AG08395 (cell line): ENCODE measurements around the gene FAM149B1.
"Not testable (repeated sequence)": the region's sequence is repeated elsewhere in the genome, so short reads cannot be mapped to it uniquely, and the experiment has no call there.

ENCODE experiments used
- DNase-seq: peaks from one replicate; pipeline ENCODE4 v3.0.0; 2012; ENCODE audit warnings: mixed read lengths, low spot score

FAM149B1 gene

DNA sequence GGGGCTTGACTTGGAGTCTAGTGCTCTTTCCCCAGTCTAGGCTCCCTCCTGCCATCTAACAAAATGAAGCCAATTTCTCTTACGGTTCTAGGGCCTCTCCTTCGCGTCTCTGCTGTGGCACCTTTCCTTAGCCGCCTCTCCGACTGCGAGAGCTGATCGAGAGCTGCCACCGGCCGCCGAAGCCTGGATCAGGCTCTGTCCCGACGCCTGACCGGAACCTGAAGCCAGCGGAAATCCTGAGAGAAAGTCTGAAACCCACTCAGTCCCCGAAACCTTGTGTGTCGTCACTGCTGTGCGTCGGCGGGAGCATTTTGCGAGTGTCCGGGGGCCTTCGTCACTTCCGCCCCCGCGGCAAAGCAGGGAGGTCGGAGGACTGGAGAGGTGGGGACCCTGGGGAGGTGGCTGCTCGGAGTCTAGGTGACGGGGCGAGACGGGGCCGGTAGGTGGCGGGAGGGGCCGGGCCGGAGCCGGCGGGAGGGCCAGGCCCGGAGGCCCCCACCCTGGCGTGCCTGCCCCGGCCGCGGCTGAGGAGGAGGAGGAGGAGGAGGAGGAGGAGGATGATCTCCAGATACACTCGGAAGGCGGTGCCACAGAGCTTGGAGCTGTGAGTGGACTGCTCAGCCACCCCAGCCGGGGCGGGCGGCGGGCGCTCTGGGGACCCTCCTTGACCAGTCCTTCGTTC is at the start of gene FAM149B1, which contains the start of gene ECD:
Gene FAM149B1 (plus strand): TSS at position 337 of the 682 bp plus-strand sequence. CDS start 221 bp downstream, at position 558.
Gene ECD (minus strand): TSS at position 226 of the 682 bp plus-strand sequence. CDS start 4,071 bp downstream, outside the sequence.
- DNase-seq, result peak; percentile 95

DNA sequence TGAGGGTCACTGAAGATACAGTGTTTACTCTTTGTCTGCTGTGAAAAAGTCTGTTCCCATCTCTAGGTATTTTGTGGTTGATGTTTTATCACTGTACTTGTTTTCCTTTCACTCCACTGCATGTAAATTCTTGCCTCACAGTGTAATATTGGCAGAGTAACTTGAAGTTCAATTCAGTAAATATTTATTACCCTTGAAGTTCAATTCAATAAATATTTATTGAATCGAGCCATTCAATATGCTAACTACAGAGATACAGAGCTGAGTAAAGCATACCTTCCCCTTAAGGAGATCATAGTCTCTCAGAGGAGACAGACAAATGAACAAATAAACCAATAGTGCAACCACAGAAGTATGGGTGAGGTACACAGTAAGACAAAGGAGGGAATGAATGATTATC is 48.5 kb upstream of the FAM149B1 start:
- no peak for DNase-seq

DNA sequence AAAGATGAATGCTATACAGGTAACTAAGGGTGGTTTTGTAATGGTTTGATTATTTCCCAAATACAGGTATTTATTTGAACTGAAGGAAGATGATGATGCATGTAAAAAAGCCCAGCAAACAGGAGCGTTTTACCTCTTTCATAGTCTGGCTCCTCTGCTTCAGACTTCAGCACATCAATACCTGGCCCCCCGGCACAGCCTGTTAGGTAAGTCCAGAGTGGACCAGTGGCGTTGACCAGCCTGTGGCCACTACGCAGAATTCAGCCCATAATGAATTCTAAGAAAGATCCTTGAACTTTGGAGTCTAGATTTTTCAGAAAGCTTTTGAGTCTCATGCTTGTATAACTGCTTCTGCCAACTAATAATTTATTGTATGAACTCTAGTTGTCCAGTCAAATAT is 48.0 kb upstream of the FAM149B1 start:
- no peak for DNase-seq

DNA sequence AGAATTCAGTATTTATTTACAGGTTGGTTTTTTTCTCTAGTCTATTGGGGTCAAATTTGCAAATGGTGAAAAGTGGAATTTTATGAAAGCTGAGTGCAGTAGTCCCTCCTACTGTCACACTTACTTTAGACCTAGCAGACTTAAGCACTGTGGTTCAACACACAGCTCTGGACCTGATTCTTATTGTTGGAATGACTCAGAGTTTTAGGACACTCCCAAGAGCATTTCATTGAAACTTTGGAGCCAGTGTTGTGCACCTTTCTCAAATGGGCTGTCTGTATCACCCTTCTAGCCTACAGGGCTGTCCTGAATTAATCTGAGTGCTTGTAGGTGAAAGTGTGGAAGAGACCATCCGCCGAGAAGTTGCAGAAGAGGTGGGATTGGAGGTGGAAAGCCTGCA is 41.6 kb upstream of the FAM149B1 start:
- DNase-seq, result no peak

DNA sequence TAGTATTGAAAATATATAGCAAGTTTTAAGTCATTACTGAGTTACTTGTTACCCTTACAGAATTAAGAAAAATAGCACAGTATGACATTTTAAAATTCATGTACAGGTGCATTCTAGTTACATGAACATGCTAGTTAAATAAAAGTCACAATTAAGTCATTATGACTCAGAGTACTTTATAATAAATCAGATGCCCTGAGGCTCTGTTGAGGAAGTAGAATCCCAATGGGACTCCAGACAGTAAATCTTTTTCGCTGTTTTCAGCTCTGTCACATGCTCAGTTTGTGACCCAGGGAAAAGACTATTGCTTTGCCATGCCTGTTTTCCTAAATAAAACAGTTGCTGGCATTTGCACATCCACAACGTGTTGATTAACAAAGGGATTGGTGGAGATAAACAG is 36.6 kb upstream of the FAM149B1 start:
- DNase-seq, result no peak

DNA sequence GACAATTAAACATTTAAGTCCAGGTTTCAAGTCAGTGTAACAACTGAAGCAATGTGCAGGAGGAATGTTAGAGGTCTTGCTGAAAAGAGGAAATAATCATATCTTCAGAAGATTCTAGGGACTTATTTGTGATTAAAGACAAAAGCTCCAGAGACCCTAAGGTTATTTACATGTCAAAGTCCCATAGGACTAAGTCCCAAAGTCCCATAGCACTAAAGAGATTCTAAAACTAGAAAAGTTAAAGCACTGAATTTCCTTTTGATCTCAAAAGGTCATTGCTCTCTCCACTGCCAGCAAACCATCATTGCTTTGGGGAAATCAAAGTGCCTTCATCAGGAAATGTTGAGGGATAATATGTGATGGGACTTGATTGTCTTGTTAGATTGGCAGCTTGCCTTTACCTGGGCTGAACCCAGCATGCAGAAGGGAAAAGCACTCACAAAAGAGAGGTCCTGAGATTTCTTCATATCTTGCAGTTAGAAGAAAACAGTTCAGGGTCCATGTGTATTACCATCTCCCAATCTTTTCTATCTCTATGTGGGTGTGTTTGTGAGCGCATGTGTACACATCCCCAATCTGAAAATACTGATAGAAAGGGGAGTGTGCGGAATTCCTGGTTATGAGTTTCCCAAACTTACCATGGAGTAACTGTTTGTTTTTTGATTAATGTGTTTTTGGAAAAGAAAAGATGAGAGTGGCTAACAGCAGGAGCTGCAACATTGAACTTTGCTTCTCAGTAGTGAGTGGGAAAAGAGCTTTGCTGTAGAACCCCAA is 35.8 kb upstream of the FAM149B1 start:
- no peak for DNase-seq

DNA sequence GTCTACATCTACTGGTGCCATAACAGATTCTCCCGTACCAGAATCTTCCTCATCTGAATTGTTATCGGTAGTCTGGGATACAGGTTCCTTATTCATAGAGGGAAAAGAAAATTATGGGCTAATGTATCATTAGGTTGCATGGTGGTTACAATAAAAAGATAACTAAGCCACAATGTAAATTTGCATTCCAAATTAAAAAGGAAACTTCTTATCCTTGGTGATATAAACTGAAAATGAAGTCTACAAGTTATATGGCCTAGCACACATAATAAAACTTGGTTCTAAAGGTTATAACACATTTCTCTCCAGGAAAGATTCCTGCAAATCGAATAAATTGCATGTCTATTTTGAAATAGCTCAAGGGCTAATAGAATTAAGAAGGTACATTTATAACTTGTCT is 33.2 kb upstream of the FAM149B1 start:
- no peak for DNase-seq

DNA sequence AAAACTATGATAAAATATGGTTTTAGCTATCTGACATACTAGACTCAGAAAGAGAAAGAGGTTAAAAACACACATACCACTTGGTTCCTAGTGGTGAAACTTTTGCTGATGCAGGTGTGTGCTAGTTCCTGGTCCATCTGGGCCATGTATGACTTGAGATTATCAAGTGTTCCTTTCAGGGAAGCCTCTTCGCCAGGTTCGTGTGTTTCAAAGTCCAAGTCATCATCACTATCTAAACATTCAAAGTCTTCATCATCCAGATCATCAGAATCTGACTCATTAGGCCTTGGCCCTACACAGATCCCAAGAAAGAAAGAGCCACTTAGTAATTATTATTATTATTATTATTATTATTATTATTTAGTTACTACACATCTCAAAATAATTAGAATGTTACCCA is 31.3 kb upstream of the FAM149B1 start:
- no peak for DNase-seq

DNA sequence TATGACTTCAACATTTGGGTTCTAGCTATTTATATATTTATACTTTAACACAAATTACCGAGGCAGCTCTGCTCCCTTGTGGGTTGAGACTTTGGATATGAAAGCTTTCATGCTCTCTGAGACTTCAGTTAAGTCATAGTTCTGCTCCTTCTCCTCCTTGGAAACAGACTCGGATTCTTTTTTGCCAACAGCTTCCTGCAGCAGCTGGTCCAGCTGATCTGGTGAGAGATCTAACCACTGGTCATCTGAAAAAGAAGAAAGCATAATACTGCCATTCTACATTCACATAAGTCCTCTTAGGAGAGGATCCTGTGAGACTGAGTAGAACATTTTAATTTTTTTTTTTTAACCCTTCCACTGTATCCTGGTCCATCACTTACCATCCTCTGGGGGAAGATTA is 28.7 kb upstream of the FAM149B1 start:
- no peak for DNase-seq

DNA sequence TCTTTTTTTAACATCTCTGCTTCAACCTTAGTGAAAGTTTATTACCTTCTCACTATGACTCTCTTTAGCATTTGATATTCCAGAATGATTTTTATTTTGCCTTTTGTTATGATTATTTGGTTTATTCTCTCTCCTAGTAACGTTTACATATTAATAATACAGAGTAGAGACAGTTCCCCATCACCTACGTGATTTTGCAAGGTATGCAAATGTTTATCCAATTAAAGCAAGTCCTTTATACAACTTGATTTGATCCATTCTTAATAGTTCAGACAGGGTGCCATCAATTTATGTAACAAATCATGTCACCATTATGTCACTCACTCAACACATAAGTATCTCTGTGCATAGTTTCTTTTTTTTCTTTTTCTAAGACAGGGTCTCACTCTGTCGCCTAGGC is 26.3 kb upstream of the FAM149B1 start:
- no peak for DNase-seq

DNA sequence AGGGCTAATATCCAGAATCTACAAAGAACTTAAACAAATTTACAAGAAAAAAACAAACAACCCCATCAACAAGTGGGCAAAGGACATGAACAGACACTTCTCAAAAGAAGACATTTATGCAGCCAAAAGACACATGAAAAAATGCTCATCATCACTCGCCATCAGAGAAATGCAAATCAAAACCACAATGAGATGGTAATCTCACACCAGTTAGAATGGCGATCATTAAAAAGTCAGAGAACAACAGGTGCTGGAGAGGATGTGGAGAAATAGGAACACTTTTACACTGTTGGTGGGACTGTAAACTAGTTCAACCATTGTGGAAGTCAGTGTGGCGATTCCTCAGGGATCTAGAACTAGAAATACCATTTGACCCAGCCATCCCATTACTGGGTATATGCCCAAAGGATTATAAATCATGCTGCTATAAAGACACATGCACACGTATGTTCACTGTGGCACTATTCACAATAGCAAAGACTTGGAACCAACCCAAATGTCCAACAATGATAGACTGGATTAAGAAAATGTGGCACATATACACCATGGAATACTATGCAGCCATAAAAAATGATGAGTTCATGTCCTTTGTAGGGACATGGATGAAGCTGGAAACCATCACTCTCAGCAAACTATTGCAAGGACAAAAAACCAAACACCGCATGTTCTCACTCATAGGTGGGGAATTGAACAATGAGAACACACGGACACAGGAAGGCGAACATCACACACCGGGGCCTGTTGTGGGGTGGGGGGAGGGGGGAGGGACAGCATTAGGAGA is 17.1 kb upstream of the FAM149B1 start:
- DNase-seq, result not testable (repeated sequence)

DNA sequence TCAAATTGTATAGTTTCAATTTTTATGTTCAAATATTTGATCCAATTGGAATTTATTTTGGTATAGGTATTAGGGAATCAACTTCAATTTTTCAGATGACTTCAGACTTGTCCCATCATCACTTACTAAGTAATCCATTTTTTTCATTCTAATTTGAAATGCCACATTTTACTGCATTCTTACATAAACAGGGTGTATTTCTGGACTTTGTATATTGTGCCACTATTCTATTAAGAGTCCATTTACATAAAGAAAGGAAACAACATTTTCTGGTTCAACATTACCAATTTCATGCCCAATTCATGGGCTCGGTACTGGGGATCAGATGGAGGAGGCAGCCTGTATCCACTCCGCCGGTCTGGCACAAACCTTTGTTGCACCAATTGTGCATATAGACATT is 15.9 kb upstream of the FAM149B1 start:
- no peak for DNase-seq

DNA sequence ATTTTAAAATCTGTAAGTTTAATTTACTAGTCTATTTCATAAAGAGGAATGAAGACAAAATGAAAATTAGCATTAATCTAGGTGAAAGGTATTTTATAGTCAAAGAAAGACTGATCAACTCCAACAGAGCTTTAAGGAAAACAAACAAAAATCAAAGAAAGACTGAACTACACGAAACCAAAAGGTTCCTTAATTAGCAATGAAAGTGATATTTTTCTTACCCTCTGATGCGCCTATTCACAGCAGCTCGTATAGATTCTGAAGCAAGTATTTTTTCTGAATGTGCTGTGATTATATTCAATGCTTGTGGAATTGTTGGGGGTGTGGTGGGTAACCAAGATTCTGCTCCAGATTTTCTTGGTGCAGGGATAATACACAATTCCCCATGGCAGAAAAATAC is 11.9 kb upstream of the FAM149B1 start:
- no peak for DNase-seq

DNA sequence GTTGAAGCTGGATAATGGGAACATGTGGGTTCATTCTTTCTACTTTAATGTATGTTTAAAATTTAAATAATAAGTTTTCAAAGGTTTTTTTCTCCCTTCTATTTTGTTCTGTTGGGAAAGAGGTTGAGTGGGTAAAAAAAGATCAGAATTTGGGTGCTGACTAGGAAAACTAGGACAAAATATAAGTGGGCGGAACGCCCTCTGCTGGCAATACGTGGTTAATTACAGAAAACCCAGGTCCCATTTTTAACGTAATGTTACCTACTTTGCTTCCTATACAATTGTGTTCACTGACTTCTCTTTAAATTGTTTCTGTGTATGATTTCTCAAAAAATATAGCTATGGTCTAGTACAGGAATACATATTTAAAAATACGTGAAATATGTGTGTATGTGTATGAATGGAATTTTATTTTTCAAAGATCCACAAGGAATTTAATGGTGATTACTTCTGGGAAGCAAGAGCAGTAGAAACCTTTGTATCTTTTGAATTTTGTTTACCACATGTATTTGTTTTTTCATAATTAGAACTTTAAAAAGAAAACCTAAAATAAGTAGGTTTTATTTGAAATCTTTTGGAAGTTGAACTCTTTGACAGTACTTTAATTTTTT is 8.8 kb upstream of the FAM149B1 start:
- DNase-seq, result peak; percentile 54

DNA sequence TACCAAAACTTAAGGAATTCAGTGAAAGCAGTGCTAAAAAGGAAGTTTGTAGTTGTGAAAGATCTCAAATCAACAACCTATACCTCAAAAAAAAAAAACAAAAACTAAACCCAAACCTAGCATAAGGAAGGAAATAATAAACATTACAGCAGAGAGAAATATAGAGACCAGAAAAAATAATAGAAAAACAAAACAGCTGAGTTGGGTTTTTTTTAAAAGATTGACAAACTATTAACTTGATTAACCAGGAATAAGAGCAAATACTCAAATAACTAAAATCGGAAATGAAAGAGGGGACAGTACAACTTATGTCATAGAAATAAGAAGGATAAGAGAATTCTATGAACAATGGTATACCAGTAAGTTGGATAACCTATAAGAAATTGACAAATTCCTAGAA is 6.8 kb upstream of the FAM149B1 start:
- DNase-seq, result no peak

DNA sequence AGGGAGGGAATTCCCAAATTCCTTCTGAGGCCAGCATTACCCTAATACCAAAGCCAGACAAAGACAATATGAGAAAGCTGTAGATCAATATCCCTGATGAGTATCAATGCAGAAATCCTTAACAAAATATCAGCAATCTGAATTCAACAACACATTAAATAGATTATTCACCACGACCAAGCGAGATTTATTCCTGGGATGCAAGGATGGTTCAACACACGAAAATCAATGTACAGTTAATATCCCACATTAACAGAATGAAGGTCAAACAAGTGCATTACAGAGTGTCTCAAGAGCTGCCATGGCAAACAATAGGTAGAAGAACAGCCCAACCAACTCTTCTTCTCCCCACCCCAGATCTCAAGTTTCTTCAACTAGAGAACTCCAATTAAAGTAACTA is 6.3 kb upstream of the FAM149B1 start:
- no peak for DNase-seq

DNA sequence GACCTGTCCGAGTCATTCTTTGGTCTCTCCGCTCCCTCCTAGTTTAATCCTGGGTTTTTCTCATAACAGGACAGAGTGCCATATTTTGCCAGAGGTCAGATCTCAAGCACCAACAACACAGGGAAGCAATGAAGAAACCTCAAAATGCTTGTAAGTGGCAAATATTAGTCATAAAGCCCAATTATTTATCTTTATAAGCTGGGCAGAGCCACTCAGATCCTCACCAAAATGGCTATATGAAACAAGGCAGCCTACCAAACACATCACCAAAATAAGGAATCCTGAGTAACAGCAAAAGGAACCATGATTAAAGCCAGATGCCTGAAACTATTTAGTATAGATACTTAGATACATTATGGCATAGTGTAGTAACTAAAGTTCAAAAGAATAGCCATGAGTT is 4.8 kb upstream of the FAM149B1 start:
- peak; percentile 5 for DNase-seq

DNA sequence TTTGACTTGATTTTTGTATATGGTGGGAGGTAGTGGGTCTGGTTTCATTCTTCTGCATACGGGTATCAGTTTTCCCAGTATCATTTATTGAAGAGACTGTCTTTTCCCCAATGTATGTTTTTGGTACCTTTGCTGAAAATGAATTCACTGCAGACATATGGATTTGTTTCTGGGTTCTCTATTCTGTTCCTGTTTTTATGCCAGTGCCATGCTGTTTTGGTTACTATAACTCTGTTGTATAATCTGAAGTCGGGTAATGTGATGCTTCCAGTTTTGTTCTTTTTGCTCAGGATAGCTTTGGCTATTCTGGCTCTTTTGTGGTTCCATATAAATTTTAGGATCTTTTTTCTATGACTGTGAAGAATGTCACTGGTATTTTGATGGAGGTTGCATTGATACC is 947 bp upstream of the FAM149B1 start:
- no peak for DNase-seq

DNA sequence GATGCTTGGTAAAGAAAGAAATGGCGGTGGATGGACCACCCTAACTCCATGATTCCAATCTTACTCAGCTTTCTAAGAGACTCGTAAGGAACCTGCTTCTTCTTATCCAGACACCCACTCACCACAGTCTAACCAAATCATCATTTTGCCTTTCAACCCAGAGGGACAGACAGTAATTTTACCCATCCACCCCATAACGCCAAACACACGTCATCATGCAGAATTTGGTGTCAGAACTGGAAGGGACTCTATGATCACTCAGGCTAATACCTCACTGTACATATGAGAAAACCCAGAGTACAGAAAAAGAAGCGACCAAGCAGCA is 499 bp upstream of the FAM149B1 start:
- no peak for DNase-seq

DNA sequence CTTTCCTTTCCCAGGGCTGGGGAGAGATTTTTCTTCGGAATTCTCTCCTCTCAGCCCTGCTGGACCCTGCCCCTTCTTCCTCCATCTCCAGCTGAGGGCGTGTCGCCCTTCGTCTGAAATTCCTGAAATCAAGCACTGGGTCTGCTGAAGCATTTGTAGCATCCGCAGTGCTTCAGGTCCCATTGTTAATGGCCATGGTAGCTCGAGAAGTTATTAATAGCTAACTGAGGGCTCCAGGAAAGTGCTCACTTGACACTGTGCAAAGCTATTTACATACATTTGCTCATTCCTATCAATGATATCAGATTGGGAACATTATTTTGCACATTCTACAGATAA is 515 bp downstream of the FAM149B1 start:
- no peak for DNase-seq

DNA sequence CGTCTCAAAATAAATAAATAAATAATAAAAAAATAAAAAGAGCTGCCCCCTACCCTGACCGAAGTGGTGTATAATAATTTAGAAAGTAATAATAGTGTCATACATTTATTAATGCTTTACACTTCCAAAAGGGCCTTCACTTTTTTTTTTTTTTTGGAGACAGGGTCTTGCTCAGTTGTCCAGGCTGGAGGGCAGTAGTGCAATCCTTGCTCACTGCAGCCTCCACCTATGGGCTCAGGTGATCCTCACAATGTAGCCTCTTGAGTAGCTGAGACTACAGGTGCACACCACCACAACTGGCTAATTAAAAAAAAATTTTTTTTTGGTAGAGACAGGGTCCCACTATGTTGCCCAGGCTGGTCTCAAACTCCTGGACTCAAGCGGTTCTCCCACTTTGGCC is 1.4 kb downstream of the FAM149B1 start:
- no peak for DNase-seq

DNA sequence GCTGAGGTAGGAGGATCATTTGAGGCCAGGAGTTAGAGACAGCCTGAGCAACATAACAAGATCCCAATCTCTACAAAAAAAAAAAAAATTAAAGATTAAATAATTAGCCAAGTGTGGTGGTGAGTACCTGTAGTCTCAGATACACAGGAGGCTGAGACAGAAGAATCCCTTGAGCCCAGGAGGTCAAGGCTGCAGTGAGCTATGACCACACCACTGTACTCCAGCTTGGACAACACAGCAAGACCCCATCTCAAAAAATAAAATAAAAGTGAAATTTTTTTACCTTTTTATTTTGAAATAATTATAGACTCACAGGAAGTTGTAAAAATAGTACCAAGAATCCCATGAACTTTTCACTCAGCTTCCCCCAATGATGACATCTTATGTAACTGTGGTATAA is 4.9 kb downstream of the FAM149B1 start:
- no peak for DNase-seq
